ENCODE data around the gene GIPC1.

DNA sequence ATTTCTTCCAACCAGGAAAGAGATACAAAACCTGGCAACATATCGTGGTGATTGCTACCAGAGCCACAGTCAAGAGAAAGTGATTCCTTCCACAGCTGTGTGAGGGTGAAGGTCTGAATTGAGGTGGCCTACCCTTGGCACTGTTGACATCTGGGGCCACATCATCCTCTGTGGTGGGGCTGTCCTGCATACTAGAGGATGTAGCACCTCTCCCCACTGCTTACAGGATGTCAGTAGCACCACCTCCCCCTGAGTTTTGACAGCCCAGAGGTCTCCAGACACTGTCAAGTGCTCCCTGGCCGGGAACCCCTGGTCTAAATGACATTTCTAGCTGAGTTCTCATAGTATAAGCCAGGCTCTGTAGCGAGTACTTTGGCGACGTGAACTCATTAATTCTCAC is 36.2 kb downstream of the GIPC1 start:
- TF ChIP-seq, protein P1, sequence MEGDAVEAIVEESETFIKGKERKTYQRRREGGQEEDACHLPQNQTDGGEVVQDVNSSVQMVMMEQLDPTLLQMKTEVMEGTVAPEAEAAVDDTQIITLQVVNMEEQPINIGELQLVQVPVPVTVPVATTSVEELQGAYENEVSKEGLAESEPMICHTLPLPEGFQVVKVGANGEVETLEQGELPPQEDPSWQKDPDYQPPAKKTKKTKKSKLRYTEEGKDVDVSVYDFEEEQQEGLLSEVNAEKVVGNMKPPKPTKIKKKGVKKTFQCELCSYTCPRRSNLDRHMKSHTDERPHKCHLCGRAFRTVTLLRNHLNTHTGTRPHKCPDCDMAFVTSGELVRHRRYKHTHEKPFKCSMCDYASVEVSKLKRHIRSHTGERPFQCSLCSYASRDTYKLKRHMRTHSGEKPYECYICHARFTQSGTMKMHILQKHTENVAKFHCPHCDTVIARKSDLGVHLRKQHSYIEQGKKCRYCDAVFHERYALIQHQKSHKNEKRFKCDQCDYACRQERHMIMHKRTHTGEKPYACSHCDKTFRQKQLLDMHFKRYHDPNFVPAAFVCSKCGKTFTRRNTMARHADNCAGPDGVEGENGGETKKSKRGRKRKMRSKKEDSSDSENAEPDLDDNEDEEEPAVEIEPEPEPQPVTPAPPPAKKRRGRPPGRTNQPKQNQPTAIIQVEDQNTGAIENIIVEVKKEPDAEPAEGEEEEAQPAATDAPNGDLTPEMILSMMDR (IDR thresholded peaks at IDR 0.05), result no peak
- TF ChIP-seq POLR2AphosphoS5 (IDR thresholded peaks at IDR 0.05; ENCODE audit: insufficient read depth in 1 of 2, low read depth in 1 of 2), result no peak
- TF ChIP-seq POLR2A (IDR thresholded peaks at IDR 0.05), result no peak

Measured in vagina (tissue), 2 donors.